Transverse colon (tissue), 4 donors: Measurements from ENCODE around the gene CASQ1. TPM values are rescaled to one million over a fixed set of nuclear protein-coding genes. Genes with fewer than 3 reads are reported as not detected.
A peak's percentile ranks its signal among the peaks of the same experiment; 100 is the strongest.

Experiments
- DNase-seq: peaks from one replicate; pipeline ENCODE4 v3.0.0-alpha.2; 2019
- H3K27ac ChIP-seq, 4 donors: fragments of 200-600 bp; sonication (generic); 2 replicates each; pipeline ENCODE4 v1.5.1; 2016 to 2018; ENCODE audit warnings: inconsistent platforms in 4 of 4
- H3K27me3 ChIP-seq: fragments of 200-600 bp; sonication (generic); 2 replicates; pipeline ENCODE4 v1.5.1; 2017; ENCODE audit warnings: inconsistent platforms
- H3K36me3 ChIP-seq, 4 donors: fragments of 200-600 bp; sonication (generic); 2 replicates each; pipeline ENCODE4 v1.5.1; 2017 to 2019; ENCODE audit warnings: inconsistent platforms in 4 of 4
- H3K4me1 ChIP-seq, 4 donors: fragments of 200-600 bp; sonication (generic); 2 replicates each; pipeline ENCODE4 v1.5.1; 2017 to 2020; ENCODE audit warnings: inconsistent platforms in 4 of 4
- H3K4me3 ChIP-seq, 4 donors: fragments of 200-600 bp; sonication (generic); 1 replicate in 1 of 4; 2 replicates in 3 of 4; pipeline versions ENCODE4 v1.5.1 to v1.6.1; 2017 to 2019; ENCODE audit warnings: inconsistent platforms in 4 of 4
- H3K9me3 ChIP-seq, 2 donors: fragments of 200-600 bp; sonication (generic); 2 replicates each; pipeline ENCODE4 v1.5.1; 2017 to 2019; ENCODE audit warnings: inconsistent platforms in 2 of 2
- EP300 ChIP-seq: sonication (generic); formaldehyde crosslinking; IDR thresholded peaks from one replicate; pipeline ENCODE4 v1.6.1; 2017; ENCODE audit warnings: antibody characterized with exemption, low read depth
- POLR2A ChIP-seq: fragments of 450-650 bp; IDR thresholded peaks from one replicate; pipeline ENCODE4 v1.6.1; 2016; ENCODE audit warnings: antibody characterized with exemption, mild to moderate bottlenecking, moderate library complexity
- POLR2AphosphoS5 ChIP-seq, 3 donors: sonication (generic); formaldehyde crosslinking; IDR thresholded peaks; one replicate each; pipeline ENCODE4 v1.6.1; 2016; ENCODE audit warnings: antibody characterized with exemption in 3 of 3
- WGBS, 2 donors: methylation state at CpG; one replicate each; pipeline ENCODE4 v1.1.5; 2018; ENCODE audit warnings: low coverage in 1 of 2; 5-methylcytosine and 5-hydroxymethylcytosine counted together
- in situ Hi-C, 4 donors: fragments of 200-750 bp; cut with MboI; loops; one replicate each; pipeline versions ENCODE4 v1.15.0 to v1.15.1; 2017; ENCODE audit warnings: low sequenced_read_pairs in 3 of 4, low pct_ligation_motif_present in 1 of 4, low pct_unique_long_range_greater_than_20kb in 1 of 4
- intact Hi-C: fragments of 100-400 bp; cut with DNase I; formaldehyde crosslinking; loops from one replicate; pipeline ENCODE4 v1.15.1; 2023; ENCODE audit warnings: low total_unique reads
- total RNA-seq, 4 donors: library from RNA; depleted of rRNA; stranded (reverse); fragments of >200 nt; gene quantifications; one replicate each; pipeline ENCODE4 v1.1.0, GENCODE V29; 2016
- TF ChIP-seq, protein P1 (sequence below), 5 experiments: fragments of 200-600 bp in 3 of 5; fragments of 450-650 bp in 2 of 5; sonication (generic) in 3 of 5; IDR thresholded peaks; 1 replicate in 2 of 5; 2 replicates in 3 of 5; pipeline ENCODE4 v1.5.1; 2016 to 2017; ENCODE audit warnings: antibody characterized with exemption in 5 of 5, inconsistent platforms in 3 of 5, mild to moderate bottlenecking in 2 of 5, moderate library complexity in 1 of 5

The CASQ1 gene
- total RNA-seq = under 1 TPM in 2 of 4 donors, not detected in 2; 0.55 to 0.95 TPM

DNA sequence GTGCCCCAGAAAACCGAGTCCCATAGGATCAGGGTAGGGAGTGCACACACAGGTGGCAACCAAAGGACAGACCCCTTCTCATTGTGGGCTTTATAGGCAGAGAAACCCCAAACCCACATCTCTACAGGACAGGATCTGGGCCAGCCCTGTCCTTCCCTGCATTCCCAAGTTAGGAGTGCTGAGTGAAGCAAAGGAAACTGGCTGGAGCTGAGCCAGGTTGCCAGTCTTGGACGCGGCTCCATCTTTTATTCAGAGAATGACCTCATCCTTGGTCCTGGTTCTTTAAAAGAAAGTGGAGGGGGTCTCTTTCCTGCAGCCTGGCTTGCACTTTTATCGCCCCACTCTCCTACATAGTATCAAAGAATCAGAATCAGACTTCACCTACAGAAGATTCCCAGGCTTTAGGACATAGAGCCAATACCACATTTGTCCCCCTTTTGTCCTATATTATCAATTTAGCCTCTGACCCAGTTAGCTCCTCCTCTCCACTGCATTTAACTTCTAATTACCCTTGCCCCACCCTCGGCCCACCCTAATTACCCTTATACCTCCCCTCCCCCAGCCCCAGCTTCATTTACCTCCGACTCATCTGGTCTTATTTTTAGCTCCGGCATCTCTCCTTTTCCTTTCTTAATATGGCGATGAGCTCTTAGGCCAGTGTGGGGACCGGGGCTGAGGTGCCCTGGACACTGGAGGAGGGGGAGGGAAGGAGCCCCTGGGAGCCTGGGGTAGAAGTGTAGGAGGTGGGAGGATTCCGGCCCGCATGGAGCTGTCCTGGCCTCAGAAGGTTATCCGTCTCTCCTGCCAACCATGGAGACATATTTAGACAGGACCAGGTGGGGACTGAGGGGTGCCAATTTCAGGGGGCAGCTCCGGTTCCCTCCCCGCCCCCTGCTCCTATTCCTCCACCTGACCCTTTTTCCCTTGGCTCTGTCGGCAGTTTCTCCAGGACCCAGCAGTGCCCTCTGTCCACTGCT is at the start of gene CASQ1:
Gene CASQ1 (plus strand): TSS at position 927 of the 977 bp plus-strand sequence. CDS start 177 bp downstream, outside the sequence.
- H3K27me3 ChIP-seq = no peaks in the 10 kb centered on the region
- no peak within 1 kb of the TSS for H3K27ac ChIP-seq
- intact Hi-C loops = loop anchor here (10.0 kb wide), 2 partner anchors 85 to 105 kb away; no protein-coding TSS in a partner anchor
- peaks cover 5 to 16% (median 10%) of the 10 kb centered on the region in 4 donors for H3K4me1 ChIP-seq
- WGBS, 2 donors = 55 to 65% methylated on average over 6 to 15 of the region's 15 CpGs
- H3K4me3 ChIP-seq = no peak within 1 kb of the TSS
- no peaks in the 10 kb centered on the region for H3K9me3 ChIP-seq
- TF ChIP-seq EP300 (no peak), POLR2AphosphoS5 (IDR thresholded peaks at IDR 0.05) (no peak), POLR2A (no peak)
- TF ChIP-seq, protein P1, sequence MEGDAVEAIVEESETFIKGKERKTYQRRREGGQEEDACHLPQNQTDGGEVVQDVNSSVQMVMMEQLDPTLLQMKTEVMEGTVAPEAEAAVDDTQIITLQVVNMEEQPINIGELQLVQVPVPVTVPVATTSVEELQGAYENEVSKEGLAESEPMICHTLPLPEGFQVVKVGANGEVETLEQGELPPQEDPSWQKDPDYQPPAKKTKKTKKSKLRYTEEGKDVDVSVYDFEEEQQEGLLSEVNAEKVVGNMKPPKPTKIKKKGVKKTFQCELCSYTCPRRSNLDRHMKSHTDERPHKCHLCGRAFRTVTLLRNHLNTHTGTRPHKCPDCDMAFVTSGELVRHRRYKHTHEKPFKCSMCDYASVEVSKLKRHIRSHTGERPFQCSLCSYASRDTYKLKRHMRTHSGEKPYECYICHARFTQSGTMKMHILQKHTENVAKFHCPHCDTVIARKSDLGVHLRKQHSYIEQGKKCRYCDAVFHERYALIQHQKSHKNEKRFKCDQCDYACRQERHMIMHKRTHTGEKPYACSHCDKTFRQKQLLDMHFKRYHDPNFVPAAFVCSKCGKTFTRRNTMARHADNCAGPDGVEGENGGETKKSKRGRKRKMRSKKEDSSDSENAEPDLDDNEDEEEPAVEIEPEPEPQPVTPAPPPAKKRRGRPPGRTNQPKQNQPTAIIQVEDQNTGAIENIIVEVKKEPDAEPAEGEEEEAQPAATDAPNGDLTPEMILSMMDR (IDR thresholded peaks at IDR 0.05) = no peak
- in situ Hi-C loops = loop anchor here (5.0 to 25.0 kb wide), 4 partner anchors 65 to 105 kb away; partner anchors contain the start of gene PEX19 (in 1 of the 4)
- DNase-seq = peak; percentile 14
- H3K36me3 ChIP-seq = no peaks in the 10 kb centered on the region

DNA sequence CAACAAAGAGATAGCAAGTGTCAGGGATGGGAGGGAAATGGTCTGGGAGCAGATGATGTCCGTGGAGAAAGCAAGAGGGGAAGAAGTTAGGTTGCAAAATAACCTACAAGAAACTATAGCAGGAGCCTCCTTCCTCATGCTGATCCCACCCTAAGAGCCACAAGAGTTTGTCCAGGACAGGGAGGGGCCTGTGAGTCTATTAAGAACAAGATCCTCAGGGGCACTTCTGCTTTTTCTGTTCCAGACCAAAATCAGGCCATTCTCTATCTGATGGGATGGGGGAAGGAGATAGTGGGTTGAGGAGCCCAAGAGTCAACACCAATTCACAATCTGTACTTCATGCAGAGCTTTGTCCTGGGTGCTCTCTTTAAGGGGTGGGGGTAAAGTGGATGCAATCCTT is 46.7 kb upstream of the CASQ1 start:
- TF ChIP-seq, protein P1 (IDR thresholded peaks at IDR 0.05) = no peak
- no peak for TF ChIP-seq POLR2A
- no peak for TF ChIP-seq POLR2AphosphoS5 (IDR thresholded peaks at IDR 0.05)
- no peak for TF ChIP-seq EP300
- no peak overlapping the region for H3K27ac ChIP-seq
- DNase-seq = no peak
- intact Hi-C loops (no loop called here), in situ Hi-C loops (no loop called here)
- no peaks in the 10 kb centered on the region for H3K27me3 ChIP-seq
- H3K4me3 ChIP-seq = no peak overlapping the region
- no peaks in the 10 kb centered on the region for H3K4me1 ChIP-seq
- no peaks in the 10 kb centered on the region for H3K9me3 ChIP-seq
- 13 to 17% methylated on average over 1 of the region's 1 CpG for WGBS, 2 donors
- H3K36me3 ChIP-seq = no peaks in the 10 kb centered on the region

DNA sequence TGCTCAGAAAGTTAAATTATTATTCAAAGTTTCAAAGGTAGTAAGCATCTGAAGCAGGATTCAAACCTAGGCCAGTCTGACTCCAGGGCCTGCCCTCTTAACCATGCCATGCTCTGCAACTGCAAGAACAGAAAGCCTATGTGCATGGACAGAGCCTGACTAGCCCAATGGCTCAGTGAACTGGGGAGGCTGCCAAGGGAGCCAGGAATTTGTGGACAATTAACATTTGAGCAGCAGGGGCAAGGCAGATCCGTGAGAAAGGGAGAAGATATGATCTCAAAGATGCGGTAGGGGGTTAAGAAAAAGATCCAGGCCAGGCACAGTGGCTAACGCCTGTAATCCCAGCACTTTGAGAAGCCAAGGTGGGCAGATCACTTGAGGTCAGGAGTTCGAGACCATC is 45.5 kb upstream of the CASQ1 start:
- Histone ChIP-seq H3K27ac (no peak overlapping the region), H3K4me1 (peaks cover 0 to 4% (median 0%) of the 10 kb centered on the region in 4 donors), H3K4me3 (no peak overlapping the region), H3K27me3 (no peaks in the 10 kb centered on the region), H3K36me3 (no peaks in the 10 kb centered on the region), H3K9me3 (no peaks in the 10 kb centered on the region)
- in situ Hi-C loops = no loop called here
- TF ChIP-seq EP300 = no peak
- TF ChIP-seq, protein P1 (IDR thresholded peaks at IDR 0.05) = no peak
- TF ChIP-seq POLR2AphosphoS5 (IDR thresholded peaks at IDR 0.05) = no peak
- no peak for TF ChIP-seq POLR2A
- intact Hi-C loops = no loop called here
- DNase-seq = no peak
- WGBS, 2 donors = 64 to 86% methylated on average over 3 to 4 of the region's 4 CpGs

DNA sequence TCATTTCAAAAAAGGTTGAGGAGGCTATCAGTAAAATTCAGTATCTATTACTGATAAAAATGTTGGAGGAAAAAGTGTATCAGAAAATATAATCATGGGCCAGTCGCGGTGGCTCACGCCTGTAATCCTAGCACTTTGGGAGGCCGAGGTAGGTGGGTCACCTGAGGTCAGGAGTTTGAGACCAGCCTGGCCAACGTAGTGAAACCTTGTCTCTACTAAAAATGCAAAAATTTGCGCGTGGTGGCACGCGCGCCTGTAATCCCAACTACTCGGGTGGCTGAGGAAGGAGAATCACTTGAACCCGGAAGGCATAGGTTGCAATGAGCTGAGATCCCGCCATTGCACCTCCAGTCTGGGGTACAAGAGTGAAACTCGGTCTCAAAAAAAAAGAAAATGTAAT is 44.3 kb upstream of the CASQ1 start:
- 89% methylated on average over 14 of the region's 14 CpGs; no CpG with 5 or more reads in 1 of the 2 donors for WGBS, 2 donors
- no peak for TF ChIP-seq POLR2A
- no peak for TF ChIP-seq POLR2AphosphoS5 (IDR thresholded peaks at IDR 0.05)
- no peak for TF ChIP-seq EP300
- TF ChIP-seq, protein P1 (IDR thresholded peaks at IDR 0.05) = no peak
- intact Hi-C loops = no loop called here

More for the DNA sequence above, 44.3 kb upstream of the CASQ1 start:
- Histone ChIP-seq H3K36me3 (no peaks in the 10 kb centered on the region), H3K27me3 (no peaks in the 10 kb centered on the region), H3K27ac (no peak overlapping the region), H3K9me3 (no peaks in the 10 kb centered on the region), H3K4me3 (no peak overlapping the region), H3K4me1 (peaks cover 0 to 4% (median 0%) of the 10 kb centered on the region in 4 donors)
- in situ Hi-C loops = no loop called here
- no peak for DNase-seq
